CD4-positive, alpha-beta T cell treated with Interferon gamma for 1 hour (primary cell): ENCODE data around the gene SPOCD1.
"Not testable (repeated sequence)": the region's sequence is repeated elsewhere in the genome, so short reads cannot be mapped to it uniquely, and the experiment has no call there.

Experiments used
- DNase-seq: peaks from one replicate; pipeline ENCODE4 v3.0.0-alpha.2; 2020

Gene SPOCD1

DNA sequence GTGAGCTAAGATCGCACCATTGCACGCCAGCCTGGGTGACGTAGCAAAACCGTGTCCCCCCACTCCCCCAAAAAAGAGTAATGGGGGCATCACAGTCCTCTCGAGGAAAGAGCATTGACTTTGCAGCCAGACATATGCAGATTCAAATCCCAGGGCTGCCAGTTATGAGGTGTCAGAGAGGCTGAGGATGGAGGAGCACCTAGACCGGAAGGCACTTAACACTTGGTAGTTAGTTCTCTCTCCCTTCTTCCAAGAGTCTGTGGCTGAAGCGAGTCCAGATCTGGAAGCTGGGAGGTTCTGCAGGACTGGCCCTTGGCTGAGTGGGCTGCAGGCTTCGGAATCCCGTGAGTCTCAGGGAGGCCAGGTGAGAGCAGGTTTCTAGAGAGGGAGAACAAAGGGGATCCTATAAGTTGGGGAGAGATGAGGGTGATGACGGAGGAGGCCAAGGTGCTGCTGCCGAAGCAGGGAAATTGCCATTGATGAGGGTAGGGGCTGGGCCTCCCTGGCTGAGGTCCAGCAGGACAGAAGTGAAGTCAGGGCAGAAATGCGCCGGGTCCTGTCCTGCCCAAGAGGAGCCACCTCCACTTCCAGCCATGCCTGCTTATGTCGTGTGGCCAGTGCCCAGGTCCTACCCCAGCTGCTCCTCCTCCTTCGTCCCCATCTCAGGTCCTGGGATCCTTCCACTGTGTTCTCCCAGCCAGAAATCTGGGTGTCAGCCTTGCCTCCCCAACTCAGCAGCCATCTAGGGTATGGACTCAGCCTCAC lies 13.3 kb upstream of the SPOCD1 start:
- DNase-seq, result no peak

DNA sequence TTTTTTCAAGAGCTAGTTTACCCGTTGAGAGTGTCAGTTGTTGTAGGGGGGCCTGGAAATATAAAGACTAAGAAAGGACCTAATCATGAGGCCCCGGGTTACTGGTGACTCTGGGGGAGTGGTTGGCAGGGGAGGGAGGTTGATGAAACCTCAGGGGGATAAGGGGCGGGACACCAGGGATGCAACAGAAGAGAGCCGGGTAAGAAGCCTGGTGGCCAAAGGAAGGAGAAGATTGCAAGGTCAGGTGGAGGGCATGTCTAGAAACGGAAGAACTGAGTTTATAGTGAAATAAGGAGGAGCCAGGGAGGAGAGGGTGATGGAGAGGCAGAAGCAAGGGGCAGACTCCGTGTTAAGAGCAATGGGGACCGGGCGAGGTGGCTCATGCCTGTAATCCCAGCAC lies 12.5 kb upstream of the SPOCD1 start:
- DNase-seq, result no peak

DNA sequence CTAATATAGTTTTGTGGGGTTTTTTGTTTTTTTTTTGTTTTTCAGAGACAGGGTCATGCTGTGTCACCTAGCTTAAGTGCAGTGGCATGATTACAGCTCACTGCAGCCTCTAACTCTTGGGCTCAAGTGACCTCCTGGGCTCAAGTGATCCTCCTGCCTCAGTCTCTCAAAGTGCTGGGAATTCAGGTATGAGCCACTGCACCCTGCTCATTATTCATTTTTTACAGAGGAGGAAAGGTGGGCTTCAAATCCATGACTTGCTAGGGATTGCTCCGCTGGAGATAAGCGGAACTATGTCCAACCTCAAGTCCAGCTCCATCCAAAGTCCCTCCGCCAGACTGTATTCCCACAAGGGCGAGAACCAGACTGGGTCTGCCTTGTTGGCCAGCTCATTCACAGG lies 8.0 kb upstream of the SPOCD1 start:
- DNase-seq, result no peak

DNA sequence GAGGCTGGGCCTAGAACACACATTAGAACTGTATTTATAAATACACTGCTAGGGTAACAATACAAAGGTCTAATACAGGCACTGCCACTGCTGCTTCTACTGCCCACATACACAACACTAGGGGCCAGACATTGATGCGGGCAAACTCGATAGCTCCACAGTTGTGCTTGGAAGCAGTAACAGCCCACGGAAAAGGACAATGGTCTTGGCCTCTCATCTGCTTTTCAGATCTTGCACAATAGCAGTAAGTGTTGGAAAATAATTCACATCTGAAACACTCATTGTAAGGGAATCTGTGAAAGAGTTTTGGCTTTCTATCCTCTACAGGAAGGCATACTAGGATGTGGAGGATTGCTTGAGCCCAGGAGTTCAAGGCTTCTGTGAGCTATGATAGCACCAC lies 6.9 kb upstream of the SPOCD1 start:
- DNase-seq, result no peak

DNA sequence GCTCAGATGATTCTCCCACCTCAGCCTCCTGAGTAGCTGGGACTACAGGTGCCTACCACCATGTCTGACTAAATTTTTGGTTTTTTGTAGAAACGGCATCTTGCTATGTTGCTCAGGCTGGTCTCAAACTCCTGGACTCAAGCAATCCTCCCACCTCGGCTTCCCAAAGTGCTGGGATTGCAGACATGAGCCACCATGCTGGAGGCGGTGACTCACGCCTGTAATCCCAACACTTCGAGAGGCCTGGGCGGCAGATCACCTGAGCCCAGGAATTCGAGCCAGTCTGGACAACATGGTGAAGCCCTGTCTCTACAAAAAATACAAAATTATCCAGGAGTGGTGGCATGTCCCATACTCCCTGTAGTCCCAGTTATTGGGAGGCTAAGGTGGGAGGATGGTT lies 4.4 kb upstream of the SPOCD1 start:
- DNase-seq, result not testable (repeated sequence)

DNA sequence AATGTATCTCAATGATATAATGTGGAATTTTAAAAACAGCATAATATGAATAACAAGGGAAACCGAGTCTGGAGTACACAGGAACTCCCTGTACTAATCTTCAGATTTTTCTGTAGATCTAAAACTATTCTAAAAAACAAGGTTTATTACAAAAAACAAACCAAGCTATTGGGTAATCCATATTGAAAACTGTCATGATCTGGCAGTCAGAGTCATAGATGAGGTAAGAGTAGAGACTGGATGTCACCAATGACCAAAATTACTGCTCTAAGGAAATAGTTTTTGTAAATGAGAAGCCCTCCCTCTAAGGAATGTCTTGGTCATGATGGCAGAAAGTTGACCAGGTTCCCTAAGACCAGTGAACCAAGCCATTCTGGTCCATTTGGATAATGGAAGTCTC lies 2.4 kb upstream of the SPOCD1 start:
- no peak for DNase-seq

DNA sequence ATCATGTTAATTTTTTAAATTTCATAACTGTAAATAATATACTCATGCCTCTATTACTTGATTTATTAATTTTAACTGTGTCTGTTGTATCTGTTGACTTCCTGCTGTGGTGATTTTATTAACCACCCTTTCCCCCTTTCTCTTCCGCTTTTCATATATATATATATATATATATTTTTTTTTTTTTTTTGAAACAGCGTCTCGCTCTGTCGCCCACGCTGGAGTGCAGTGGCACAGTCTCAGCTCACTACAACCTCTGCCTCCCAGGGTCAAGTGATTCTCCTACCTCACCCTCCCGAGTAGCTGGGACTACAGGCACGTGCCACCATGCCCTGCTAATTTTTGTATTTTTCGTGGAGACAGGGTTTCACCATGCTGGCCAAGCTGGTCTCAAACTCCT lies 1.1 kb upstream of the SPOCD1 start:
- peak; percentile 16 for DNase-seq

DNA sequence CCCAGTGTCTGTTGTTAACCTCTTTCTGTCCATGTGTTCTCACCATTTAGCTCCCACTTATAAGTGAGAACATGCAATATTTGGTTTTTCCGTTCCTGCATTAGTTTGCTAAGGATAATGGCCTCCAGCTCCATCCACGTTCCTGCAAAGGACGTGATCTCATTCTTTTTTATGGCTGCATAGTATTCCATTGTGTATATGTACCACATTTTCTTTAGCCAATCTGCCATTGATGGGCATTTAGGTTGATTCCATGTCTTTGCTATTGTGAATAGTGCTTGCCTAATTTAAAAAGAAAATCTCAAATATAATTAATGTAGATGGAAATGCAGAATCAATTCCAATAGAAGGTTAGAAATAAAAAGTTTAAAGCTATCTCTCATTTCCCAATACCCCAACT lies 679 bp upstream of the SPOCD1 start:
- not testable (repeated sequence) for DNase-seq

DNA sequence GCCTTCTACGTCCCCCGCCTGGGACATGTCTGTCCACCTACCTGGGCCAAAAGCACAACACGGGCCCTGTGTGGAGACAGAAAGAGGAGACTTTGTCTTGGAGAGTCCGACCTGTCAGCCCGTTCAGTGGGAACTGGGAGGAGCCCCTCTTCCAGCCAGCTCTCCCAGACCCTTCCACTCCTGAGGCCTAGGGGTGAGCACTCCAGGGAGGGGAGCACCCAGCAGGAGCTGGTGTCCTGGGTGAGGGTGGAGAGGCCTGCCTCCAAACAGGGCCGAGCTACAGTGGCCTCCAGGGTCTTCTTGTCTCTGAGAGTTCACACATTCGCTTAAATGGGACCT lies 546 bp downstream of the SPOCD1 start:
- DNase-seq, result no peak

DNA sequence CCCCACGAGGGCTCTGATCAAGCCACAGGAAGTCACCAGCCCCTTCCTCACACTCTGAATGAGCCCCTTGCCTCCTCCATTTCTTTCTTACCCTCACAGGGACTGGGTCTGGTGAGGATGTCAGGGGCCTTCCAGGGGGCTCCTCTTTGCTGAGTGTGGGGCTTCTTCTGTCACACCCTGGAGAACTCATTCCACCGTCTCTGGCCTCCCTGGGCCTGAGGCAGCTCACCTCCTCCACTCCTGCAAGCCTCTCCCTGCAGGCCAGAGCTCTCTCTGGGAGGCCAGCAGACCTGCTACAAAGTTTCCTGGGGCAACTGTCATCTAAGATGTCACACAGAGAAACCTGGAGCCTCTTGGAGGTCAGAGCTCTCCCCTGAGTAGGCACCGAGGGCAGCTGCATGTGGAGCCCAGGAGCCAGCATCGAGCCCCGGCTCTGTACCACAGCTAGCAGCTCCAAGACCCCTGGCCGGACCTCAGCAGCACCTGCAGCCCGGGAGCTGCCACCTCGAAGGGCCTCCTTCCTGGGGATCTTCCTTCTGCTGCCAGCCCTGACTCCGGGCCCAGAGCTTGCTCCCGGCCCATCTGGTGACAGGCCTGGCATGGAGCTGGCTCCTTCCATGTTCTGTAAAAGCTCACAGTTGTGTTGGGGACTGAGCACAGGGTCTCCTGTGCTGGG lies 1.1 kb downstream of the SPOCD1 start:
- DNase-seq, result no peak

DNA sequence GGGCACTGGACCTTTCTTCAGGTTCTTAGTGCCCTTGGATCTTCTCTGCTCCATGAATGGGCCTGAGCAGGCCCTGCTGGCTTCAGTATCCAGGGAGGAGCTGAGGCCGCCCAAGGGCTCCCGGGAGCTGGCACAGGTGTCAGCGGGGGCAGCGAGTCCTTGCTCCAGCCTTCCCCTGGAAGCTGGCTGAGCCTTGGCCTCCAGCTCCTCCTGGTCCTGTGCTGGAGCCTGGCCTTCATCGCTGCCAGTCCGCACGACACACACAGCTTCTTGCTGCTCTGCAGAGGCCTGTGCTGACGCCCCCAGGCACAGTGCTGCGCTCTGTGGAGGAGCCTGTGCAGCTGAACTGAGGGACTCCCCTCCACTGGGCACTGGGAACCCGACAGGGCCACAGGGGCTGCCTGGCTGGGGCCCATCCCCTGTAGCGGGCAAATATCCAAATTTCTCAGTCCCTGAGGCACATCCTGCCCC lies 1.7 kb downstream of the SPOCD1 start:
- no peak for DNase-seq

DNA sequence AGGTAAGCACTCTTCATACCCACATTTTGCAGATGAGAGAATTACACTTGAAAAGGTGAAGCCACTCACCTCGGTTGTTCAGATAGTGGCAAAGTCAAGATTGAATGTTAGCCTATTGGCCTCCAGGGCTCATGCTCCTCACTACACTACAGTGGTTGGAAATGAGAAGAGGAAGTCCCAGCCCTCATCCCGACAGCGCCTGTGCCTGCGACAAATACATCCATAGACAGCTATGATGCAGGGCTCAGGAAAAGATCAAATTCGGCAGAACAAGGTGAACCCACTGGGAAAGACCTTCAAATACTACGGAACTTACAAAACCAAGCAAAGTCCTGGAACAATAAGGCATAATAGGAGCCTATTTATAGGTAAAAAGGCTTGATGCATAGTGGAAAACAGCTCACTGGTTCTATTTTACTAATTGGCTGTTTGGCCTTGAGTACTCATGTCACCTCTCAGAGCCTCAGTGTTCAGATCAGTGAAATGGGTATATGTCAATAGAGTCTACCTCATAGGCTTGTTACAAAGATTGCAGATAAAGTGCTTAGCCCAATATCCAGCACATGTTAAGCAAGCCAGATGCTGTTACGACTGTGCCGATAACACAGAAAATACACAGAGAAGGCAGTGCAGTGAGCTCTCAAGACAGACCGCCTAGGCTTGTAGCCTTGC lies 3.5 kb downstream of the SPOCD1 start:
- no peak for DNase-seq

DNA sequence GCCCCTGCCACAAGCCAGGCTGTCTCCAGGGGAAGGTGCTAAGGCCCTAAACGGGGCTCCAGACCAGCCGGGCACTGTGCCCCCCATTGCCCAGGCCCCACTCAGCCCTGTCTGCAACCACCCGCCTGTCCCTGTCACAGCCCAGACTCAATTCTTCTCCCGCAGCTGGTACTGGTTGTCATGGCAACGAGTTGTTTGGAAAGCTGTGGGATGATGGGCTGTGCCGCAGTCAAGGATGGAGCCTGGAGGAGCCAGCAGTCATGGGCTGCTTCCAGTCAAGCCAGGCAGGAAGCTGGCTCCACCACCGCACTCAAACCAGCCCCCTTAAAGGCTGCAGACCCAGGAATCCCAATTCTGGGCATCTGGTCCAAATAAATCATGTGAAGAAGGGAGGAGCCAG lies 4.2 kb downstream of the SPOCD1 start:
- DNase-seq, result no peak

DNA sequence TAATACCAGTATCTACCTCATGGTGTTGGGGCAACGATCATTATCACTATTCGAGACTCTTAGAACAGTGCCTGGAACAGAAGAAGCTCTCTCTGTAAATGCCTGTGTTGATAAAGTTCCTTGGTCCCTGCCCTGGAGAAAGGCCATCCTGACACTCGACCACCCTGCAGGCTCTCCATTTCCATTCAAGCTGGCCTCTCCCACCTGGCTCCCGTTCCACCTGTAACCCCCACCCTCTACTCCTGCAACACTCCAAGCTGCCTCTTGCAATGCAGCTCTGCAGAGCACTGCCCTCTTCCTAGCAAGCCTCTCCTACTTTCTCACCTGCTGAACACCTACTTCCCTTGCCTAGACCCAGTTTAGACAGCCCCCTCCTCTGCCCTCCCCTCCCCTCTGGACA lies 6.1 kb downstream of the SPOCD1 start:
- no peak for DNase-seq

DNA sequence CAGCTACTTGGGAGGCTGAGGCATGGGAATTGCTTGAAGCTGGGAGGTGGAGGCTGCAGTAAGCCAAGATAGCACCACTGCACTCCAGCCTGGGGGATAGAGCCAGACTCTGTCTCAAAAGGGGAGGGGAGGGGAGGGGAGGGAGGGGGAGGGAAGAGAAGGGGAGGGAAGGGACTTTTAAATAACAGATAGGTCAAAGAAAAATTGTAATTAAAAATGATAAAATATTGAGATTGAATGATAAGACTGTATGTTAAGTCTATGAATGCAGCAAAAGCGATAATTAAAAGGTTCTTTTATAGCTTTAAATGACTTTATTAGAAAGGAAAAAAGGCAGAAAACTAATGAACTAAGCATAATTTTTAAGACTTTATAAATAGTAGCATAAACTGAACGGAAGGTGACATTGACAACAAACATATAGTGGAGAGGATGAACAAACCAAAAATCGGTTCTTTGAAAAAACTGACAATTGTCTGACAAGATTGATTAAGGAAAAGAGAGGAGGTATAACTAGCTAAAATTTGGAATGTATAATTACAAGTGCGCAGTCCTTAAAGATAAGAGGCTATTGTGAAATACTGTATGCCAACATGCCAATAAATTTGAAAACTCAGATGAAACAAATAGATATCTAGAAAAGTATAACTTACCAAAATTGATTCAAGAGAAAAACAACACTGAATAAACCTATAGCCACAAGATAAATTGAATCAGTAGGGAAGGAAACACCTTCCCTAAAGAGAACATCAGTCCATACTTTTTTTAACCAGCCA lies 8.4 kb downstream of the SPOCD1 start:
- no peak for DNase-seq

DNA sequence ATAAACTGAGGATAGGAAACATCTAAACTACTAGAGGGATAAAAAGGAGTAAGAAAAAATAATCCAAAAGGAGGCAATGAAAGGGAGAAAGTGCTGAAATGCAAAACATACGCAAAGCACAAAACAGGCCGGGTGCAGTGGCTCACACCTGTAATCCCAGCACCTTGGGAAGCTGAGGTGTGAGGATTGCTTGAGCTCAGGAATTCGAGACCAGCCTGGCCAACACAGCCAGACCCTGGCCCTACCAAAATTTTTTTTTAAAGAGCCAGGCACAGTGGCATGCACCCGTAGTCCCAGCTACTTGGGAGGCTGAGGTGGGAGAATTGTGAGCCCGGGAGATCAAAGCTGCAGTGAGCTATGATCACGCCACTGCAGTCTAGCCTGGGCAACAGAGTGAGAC lies 10.5 kb downstream of the SPOCD1 start:
- no peak for DNase-seq

DNA sequence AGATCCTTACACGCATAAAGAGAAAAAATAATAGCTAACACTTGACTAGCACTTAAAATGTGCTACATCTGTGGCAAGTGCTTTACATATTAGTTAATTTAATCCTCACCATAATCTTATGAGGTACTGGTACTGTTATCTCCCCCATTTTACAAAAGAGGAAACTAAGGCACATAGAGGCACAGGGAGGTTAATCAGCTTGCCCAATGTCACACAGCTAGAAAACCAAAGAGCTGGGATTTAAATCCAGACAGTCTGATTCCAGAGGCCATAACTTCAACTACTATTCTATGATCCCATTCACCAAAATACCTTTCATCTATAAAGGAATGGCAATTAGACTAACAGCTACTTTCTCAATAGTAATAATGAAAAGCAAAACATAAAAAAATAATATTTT lies 11.7 kb downstream of the SPOCD1 start:
- no peak for DNase-seq

DNA sequence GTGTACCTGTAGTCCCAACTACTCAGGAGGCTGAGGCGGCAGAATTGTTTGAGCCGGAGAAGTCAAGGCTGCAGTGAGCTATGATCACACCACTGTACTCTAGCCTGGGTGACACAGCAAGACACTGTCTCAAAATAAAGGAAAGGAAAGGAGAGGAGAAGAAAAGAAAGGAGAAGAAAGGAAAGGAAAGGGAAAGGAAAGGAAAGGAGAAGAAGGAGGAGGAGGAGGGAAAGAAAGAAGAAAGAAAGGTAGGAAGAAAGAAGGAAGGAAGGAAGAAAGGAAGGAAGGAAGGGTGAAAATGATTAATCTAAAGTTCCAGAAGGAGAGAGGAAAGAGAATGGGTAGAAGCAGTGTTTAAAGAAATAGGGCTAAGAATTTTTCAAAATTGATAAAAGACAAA lies 12.2 kb downstream of the SPOCD1 start:
- no peak for DNase-seq

DNA sequence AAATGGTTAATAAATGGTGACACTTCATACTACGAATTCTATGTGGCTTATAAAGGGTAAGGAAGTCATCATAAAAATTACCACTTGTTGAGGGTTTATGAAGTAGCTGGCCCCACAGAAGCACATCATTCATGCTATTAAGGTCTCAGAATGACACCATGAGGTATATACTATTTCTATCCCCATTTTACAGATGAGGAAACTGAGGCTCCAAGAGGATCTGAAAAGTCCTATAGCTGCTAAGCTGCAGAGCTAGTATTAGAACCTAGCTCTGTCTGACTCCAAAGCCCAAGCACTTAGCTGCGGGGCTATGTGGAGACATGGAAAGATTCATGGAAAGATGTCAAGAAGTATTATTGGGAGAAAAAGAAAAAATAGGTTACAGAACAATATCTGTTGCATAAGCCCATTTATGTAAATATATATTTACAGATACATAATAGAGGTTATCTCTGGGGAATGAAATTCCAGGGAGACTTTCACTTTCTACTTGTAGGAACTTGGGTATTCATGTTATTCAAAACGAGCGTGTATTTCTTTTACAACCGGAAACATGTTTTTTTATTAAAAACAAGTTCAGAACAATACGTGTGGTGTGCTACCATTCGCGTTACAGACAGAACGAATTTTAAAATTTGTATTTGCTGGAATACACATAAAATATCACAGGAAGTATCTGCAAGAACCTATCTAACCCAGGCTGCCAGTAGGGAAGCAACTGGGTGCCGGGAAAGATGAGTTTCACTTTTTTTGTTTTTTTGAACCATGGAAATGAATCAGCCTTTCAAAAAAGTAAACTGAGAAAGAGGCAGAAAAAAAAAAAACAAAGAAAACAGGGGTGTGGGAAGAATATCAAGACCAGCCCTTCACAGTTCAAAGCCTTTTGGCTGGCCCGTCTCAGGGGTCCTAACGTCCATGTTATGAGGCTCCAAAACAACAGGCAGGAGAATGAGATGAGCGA lies 13.4 kb downstream of the SPOCD1 start:
- DNase-seq, result no peak

DNA sequence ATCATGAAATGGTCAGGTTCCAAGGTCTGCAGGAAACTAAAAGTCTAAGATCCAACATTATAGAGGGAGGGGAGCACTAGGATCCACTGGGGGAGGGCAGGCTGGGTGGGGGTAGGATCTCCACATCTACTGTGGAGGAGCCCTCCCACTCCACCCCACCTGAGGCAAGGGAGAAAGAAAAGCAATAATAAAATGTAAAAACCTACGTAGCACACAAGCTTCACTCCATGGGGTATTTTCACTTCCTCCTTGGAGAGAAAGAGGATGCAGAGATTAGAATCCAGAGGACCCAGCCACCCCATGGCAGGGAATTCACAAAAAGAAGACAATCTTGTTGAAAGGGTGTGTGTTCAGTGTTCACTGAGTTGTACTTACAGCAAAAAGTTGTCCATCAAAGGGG lies 14.4 kb downstream of the SPOCD1 start:
- DNase-seq, result no peak

DNA sequence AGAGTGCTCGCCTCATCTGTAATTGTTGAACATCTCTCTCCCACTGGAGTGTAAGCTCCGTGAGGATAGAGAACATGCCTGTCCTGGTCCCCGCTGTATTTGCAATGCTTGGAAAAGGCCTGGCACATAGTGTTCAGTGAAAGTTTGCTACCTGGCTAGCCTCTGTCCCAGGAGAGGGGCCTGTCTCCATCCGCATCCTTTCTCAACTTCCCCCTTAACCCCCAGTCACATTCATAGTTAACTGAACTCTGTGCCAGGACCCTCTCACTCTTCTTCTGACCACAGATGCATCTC lies 15.2 kb downstream of the SPOCD1 start:
- no peak for DNase-seq

DNA sequence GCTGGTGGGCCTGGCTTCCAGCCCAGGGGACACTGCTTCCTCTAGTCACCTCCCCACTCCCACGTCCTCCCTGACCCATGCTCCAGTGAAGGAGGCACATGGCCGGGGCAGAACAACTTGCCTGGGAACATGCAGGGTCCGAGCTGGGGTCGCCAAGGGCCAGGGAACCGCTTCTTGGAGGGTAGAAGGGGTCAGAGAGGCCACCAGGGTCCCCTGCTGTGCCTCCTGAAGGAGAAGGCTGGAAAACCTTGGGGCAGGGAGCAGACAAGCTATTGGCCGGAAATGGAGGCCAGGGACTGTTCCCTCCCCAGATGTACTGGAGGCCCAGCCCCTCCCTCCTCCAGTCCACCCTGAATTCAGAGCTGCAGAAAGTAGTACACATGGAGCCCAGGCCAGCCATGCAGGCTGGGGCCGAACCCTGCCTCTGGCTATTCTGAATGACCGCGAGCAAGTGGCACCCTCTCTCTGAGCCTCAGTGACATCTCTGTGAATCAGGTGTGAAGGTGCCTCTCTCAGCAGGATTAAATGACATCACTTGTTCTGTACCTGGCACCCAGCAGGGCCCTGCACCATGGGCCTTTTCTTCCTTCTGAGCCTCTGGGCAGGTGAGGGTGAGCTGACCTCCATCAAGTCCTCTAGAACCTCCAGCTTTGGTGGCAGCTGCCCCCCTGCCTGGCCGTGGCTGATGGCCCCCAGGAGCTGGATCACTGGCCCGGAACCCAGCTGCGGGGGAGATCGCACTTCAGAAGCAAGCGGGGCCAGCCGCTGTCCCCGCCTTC lies 15.7 kb downstream of the SPOCD1 start:
- no peak for DNase-seq
